ENCODE results near the gene DPH1.

DNA sequence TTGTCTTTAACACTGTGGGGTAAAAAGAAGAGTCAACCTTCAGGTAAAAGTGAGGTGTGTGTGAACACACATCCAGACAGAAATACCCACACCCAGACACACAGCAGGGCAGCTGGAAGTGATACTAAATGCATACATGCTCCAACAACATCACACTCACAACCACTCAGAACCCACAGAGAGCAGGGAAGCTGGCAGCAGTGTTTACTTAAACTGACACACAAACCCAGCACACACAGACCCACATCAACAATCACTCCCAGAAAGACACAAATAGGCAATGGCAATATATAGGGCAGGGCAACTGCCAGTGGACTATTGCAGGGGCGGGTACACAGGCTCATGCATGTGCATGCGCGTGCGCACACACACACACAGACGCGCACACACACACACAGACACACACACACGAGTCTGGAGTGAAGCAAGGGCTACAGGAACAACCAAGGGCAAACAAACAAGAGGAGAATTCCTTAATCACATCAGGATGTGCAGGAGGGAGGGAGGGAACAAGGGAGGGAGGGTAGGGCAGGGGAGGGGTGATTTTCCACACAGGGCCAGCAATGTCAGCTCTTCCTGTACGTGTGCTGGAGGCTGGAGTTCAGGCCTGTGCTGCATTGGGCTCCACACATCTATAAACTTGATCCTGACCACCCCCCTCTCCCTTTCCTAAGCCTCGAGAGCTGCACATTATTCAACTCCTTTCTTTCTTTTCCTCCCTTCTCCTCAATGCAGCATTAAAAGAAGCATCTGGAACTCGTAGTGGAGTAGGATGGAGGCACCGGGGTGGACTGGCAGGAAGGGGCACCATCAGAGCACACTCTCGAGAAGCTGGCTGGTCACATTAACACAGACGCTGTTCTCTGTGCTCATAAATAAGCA lies 55.1 kb downstream of the DPH1 start:
- TF ChIP-seq CTCF (conservative IDR thresholded peaks at IDR 0.05; ENCODE audit: low read depth, low read length) = no peak
- TF ChIP-seq CHD1 (IDR thresholded peaks at IDR 0.05; ENCODE audit: low read depth, low read length) = no peak
- TF ChIP-seq POLR2A (IDR thresholded peaks at IDR 0.05; ENCODE audit: low read depth, low read length) = no peak; the same call in 1 of the 2 replicates
- no peak for TF ChIP-seq RCOR1 (IDR thresholded peaks at IDR 0.05; ENCODE audit: insufficient replicate concordance, low read length)
- TF ChIP-seq SMC3 (IDR thresholded peaks at IDR 0.05; ENCODE audit: low read depth, low read length) = no peak
- no peak for TF ChIP-seq FOS (IDR thresholded peaks at IDR 0.05; ENCODE audit: low read depth, low read length)
- TF ChIP-seq MXI1 (IDR thresholded peaks at IDR 0.05; ENCODE audit: borderline replicate concordance, low read depth, low read length) = no peak
- TF ChIP-seq MAFK (IDR thresholded peaks at IDR 0.05; ENCODE audit: low read depth, low read length) = no peak
- TF ChIP-seq MAZ (IDR thresholded peaks at IDR 0.05; ENCODE audit: borderline replicate concordance, low read depth, low read length) = peak; percentile 61; the same call in 1 of the 2 replicates
- no peak for TF ChIP-seq NFE2L2 (IDR thresholded peaks at IDR 0.05; ENCODE audit: low read depth, low read length)
- peak; percentile 68; the same call in 1 of the 2 replicates for TF ChIP-seq CEBPB (IDR thresholded peaks at IDR 0.05; ENCODE audit: low read depth, low read length)
- no peak for TF ChIP-seq RAD21 (IDR thresholded peaks at IDR 0.05; ENCODE audit: low read length)
